Suppressor macrophage treated with lipopolysaccharide for 1 hour (primary cell): Measurements from ENCODE around the gene GRM5.

Experiments
- DNase-seq, 3 donors: peaks; one replicate each; pipeline ENCODE4 v3.0.0-alpha.2; 2020 to 2022

The GRM5 gene

DNA sequence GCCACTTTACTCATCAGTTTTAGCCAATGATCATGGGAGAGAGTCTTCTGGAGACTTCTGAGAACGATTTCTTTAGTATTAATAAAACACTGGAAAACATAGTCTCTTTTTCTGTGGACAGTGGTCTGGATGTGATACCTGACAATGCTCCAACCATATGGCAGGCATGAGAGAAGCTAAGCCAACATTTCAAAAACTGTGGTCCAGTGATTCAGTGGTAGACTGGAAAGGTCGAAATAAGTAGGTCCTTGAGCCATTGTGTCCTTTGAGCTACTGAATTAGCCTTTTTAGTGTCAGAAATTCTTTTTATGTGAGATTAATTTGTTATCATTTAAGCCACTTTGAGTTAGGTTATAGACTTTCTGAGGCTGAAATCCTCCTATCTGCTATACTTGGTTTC lies 530.5 kb downstream of the GRM5 start:
- DNase-seq: no peak

DNA sequence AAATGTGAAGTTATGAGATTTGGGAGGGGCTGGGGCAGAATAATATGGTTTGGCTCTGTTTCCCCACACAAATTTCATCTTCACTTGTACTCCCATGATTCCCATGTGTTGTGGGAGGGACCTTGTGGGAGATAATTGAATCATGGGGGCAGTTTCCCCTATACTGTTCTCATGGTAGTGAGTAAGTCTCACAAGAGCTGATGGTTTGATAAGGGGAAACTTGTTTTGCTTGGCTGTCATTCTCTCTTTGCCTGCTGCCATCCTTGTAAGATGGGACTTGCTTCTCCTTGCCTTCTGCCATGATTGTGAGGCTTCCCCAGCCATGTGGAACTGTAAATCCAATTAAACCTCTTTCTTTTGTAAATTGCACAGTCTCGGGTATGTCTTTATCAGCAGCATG lies 531.1 kb downstream of the GRM5 start:
- DNase-seq: peak in 2 of 3 donors; percentile 7 to 17

DNA sequence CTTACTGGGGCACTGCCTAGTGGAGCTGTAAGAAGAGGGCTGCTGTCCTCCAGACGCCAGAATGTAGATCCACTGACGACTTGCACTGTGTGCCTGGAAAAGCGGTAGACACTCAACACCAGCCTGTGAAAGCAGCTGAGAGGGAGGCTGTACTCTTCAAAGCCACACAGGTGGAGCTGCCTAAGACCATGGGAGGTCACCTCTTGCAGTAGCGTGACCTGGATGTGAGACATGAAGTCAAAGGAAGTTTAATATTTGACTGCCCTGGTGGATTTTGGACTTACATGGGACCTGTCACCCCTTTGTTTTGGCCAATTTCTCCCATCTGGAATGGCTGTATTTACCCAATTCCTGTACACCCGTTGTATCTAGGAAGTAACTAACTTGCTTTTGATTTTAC lies 531.6 kb downstream of the GRM5 start:
- DNase-seq: no peak

DNA sequence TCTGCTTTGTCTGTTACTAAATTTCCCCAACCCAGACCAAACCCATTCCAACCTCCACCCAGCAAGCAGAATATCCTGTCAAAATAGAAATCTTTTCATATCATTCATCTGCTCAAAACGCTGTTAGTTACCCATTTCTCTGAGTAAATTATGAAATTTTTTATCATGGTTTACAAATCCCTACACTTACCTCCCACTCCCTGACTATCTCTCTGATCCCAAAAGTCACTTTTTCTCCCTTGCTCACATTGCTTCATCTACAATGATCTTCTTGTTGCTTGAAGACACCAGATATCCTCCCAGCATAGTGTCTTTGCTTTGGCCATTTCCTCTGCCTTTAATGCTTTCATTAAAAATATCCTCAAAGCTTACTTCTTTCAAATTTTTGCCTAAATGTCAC lies 532.8 kb downstream of the GRM5 start:
- no peak for DNase-seq

DNA sequence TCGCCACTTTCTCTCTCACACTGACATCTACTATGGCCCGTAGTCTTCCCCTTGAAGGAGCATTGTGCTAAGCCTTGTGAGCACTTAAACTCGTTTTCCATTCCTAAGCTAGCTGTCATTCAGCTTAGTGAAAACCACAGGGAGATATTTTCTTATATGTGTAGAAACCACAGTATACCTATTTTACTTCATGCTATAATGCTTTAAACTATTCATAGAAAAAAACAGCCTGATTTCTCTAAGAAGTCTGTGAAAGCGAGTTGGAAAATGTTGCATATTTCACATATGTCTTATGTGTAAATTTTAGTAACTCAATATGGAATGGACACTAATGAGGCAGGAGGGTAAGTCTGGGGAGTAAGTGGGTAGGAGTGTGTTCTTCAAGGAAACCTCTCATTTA lies 534.0 kb downstream of the GRM5 start:
- no peak for DNase-seq

DNA sequence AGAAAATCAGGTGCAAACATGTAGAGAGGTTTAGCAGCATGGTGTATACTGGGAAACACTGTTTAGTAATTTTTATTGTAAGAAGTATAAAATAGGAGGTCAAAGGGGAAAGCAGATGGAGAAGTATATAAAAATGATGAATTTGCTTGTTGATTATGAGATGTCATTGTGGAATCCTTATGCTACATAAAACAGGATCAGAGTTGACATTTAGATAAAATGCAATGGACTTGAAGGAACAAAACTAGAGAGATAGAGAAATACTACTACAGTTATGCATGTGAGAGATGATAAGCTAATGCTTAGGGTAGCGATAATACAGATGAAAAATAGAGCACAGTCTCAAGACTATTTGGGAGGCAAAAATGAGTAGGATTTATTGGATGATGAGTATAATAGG lies 536.4 kb downstream of the GRM5 start:
- no peak for DNase-seq

DNA sequence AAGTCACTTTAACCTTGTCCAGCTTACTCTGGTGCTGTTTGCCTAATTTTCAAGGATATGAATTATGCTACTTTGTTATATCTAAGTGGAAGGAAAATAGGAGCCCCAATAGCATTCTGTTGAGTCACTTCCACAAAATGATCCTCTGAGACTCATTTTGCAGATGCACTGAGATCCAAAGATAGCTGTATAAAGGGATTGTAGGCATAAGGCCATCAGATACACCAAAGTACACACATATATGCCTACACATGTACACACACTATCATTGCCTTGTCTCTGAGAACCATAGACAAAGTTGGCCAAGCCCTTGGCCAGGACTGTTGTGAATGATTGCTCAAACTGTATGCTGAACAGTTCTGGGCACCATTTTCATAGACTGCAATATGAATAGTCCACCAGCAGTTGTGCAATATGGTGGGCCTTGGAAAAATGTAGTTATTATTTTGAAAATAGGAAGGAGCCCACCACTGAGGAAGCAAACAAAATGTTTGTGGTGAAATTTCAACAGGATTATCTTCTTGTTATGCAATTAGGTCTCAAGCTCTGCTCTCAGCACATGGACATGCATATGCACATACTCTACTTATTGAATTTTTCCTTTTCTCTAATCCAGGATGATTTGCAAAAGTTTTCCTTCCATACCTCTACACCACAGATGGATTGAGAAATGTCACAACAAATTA lies 542.3 kb downstream of the GRM5 start:
- DNase-seq: no peak

DNA sequence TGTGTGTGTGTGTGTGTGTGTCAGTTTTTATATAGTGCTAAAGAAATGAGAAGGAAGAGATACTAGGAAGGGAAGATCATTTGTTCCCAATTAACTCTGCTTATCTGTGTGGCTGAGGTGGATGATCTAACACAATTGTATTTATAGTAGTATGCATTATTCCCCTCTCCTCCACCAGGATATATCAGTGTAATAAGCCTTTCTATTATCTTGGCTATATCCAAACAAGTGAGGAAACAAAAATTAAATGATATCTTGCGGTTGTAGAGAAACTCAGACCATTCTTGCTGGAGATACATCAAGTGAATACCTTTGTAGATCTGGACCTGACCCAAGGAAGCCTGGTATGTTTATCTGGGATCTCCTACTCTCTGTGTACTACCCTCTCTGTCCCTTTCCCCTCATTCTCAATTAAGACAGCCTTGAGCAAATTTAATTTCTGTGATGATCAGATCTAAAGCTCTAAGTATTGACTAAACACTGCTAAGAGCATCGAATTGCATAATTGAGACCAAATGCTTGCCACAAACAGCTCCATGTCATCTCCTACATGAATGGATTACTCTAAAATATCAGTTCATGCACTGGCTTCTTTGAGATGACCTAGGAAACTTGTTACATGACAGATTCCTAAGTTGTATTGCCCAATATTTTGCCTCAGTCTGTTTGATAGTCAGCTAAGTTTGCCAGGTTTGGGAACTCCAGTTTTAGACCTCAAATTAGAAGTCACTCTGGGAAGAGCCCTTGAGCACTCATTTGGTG lies 543.0 kb downstream of the GRM5 start:
- DNase-seq: no peak

DNA sequence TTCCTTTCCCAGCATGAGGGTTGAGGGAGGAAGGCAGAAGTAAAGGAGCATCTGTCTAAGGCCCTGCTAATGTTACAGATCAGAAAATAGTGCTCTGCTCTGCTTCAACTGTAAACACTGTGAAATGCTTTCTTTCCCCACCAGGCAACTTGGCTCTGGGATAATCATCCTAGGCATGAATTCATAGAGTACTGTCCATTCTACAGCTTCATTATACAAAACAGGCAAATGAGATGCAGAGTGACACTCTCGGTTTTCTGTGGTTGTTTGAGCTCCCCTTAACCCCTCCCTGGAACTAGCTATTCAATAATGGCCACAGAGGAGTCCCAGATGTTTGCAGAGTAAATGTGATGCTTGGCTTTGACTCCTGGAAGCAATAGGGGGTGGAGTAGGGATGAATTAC lies 544.0 kb downstream of the GRM5 start:
- DNase-seq: no peak

DNA sequence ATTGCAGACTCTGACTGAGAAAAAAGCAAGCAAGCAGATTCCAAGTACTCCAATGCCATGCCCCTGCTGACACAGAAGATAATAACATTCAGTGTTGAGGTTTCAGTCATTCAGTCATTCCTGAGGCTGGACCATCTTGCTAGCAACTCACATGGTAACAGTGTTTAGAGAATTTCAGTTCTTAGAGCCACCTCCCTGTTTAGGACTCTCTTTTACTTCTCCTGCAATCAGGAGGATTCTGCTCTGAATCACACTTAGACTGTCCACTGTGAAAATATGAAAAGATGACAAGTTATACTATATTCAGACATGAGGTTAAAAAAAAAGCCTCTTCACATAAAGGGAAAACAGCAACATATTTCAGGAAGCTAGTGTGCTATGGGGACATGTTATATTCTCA lies 544.4 kb downstream of the GRM5 start:
- DNase-seq: no peak

DNA sequence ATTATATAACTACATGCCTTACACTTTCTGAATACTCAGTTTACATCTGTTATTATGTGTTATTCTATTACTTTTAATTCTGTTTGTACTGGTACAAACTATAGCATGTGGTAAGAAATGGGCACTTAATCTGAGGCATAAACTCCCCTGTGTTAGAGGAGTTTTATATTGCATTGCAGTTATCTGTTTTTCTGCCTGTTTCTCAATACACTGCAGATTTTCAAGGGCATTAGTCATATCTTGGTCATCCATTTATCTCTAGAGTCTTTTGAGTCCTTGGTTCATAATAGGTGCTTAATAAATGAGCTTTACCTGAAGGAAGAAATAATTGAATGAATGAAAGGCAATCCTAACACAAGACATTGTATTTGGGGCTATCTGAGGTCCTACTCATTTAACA lies 545.4 kb downstream of the GRM5 start:
- DNase-seq: no peak

DNA sequence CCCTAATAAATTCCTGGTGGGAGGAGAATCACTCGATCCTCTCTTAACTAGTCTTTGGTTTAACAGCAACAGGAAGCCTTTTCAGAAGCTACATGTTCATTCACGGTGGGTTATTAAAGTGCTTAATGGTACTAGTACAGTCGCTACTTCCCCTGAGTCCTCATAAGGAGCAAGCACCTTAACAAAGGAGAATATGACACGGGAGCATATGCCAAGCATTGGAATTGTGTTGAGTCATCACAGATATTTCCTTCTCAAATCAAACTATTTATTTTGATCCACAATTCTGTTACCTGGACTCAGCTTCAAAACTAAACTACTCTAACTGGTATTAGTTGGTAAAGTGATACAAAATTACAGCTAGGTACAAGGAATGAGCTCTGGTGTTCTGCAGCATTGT lies 550.8 kb downstream of the GRM5 start:
- no peak for DNase-seq

DNA sequence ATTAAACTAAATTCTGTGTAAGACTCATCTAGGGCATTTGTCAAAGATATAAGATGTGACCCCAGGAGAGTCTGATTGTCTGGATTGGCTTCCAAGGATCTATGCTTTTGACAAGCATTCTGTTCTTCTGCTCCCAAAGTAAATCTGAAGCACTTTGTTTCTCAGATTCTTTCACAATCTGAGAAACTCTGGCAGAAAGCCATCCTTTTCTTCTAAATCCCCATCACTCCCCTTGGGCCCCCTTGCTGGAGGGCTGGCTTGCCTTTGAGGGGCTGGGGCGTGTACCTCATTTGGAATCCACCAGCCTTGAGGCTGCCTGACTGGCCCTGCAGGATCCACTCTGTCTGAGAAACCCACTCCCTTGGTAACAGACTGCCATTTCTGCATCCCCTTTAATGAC lies 554.8 kb downstream of the GRM5 start:
- DNase-seq: no peak

DNA sequence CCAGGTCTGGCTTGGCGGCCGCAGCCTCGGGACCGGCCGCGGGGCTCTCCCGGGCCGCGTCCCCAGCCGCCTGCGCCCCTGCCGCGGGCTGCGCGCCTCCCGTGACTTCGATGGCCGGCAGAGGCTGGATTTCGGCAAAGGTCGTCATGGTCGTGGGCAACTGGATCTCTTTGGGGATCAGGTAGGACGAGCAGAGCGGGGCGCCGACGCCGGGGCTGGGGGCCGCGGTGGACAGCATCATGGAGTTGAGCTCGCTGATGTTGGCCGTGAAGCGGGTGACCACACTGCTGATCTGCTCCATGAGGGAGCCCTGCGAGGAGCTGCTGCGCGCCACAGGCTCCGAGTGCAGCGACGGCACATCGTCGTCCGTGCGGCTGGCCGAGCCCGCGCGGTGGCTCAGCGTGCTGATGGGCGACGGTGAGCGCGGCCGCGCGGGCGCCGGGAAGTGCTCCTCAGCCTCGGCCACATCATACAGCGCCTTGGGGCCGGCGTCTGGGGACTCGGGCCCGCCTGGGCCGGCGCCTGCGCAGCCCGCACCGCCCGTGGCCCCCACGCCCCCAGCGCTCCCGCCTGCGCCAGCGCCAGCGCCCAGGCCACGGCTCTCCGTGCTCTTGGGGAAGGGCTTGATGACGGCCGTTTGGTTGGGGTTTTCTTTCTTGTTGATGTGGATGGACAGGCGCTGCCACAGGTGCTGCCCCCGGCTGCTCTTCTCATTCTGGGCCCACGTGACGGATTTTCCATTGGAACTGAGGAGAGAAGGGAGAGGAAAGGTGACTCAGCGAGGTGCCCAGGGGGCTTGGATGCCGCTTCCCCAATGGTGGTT lies 556.8 kb downstream of the GRM5 start:
- DNase-seq: peak; percentile 33 to 65 (median 43)

DNA sequence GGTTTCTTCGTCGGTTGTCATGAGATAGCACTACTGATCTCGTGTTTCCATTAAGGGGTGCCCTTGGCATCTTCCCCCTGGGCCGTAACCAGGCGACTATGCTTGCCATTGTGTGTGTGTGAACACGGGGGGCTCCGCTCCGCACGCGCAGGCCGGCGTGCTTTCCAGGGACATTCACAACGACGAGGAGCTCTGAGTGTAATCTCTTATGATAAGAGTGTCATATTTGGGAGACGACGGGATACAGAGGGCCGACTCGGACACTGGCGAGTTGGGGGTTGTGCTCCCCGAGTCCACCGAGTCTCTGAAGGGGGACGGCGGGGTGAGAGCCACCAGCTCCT lies 557.4 kb downstream of the GRM5 start:
- no peak for DNase-seq

DNA sequence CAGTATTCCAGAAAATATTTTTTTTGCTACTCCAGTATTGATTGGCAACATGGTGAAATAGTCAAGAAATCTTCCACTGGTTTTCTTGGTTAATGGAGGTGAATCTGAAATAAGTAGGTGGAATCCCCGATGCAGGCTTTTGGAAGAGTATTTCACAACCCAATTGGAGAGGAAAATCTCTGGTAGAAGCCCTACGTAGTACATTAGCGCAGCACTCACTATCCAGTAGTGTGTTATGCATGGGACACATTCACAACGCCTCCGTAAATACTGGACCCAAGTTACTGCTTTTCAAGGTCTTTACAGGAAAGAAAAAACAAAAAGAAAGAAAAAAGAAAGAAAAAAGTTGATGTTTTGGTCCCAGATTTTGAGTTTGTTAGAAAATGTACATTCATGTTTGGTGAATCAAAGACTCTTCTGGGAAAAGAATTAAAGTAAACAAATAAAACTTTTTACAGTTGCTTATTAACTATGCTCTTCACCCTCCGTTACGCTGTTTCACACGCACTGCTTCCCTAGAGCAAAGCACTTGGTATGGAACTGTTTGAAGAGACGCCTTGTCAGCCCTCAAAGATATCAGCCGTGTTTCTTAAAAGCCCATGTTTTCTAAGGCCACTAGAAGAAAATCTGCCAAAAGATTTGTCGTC lies 557.9 kb downstream of the GRM5 start:
- no peak for DNase-seq

DNA sequence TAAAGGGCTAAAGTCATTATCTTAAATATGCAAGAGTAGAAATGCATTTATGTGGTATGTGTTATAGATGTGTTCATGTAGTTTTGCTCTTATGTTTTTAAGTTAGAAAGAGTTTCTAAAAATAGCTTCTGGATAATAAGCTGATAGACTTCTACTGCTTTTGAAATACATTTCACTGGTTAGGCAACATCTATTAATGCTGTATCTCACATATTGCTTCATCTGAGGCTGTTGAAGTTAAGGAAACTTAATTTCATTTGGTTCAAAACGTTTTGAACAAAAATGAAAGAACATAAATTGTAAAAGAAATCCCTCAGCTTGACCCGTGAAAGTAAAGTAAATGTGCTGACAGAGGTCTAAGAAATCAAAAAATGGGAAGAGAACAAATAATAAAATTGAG lies 564.2 kb downstream of the GRM5 start:
- no peak for DNase-seq

DNA sequence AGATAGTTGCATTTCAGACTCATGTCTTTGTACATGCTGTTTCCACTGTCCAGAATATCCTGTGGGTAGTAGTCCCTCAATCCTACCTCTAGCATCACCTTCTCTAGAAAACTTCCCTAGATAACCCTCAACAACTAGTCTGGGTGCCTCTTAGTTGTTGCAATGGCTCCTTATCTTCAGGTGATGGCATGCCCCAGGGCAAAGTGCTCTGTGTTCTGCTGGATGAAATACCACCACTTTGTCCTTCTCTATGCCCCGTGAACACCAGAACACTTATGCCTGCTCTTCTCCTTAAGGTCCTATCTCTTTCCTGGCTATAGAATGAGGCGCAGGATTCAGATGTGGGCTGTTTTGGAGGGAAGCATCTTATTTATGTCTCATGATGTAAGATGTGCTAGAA lies 569.9 kb downstream of the GRM5 start:
- DNase-seq: no peak

DNA sequence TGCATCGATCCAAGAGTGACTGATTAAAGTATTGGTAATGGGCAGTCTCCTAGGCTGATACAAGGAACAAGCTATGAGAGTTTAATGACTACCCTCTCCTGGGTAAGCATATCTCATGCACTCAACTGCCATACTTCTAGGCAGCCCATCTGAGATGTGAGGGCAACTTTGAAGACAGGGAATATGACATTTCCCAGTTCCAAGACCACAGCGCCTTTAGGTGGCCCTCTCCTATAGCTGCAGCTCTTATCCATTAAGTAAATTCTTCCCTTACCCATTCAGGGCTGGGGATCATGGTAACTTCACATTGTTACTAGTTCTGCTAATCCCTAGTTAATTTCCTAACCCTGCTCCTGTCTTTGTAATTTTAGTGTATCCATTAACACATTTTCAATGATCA lies 570.9 kb downstream of the GRM5 start:
- DNase-seq: peak in 1 of 3 donors; percentile 8

DNA sequence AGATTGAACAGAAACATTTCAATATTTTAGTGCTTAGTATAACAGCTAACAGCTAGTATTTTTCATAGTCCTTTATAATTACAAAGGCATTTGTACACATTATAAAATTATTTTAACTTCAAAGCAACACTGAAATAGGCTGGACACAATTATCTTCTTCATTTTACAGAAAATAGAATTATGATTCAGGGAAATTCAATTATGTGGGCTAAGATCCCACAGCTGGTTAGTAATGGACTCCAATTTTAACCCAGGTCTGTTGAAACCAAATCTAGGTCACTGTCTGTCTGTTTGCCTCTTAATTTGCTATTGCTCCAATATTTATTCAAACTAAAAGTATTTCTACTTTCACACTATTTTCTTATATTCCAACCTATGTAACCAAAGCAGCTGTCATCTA lies 574.1 kb downstream of the GRM5 start:
- no peak for DNase-seq

DNA sequence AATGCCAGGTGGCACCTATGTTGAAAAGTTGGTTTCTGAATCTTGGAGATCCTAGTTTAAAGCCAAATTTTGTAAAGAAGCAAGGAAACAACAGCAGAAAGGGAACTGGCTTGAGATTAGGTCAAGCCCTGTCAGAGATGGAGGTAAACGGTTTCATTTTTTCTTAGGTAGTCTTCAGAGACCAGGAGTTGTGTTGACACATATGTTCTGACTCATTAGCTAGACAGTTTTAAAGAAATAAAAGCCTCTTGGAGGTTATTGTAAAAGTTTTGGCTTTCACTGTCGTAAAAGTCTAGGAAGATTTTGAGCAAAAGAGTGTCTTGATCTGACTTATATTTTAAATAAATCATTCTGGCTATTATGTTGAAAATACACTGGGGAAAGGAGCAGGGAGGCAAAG lies 576.8 kb downstream of the GRM5 start:
- no peak for DNase-seq

DNA sequence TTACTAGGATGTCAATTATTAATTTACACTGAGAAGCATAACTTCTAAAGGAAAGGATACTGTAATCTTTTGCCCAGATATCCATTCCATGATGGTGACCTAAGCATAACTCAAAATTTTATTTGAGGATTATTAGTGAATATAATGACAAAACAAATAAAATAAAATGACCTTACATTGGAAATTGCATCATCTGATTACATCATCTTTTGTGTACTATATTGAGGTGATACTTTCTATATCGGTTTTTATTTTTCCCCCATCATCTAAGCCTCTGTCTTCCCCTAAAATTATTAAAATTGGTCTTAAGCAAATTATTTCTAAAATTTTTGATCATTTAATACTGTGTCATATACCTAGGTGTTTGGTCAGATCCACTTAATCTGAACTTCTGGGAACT lies 578.1 kb downstream of the GRM5 start:
- DNase-seq: no peak

DNA sequence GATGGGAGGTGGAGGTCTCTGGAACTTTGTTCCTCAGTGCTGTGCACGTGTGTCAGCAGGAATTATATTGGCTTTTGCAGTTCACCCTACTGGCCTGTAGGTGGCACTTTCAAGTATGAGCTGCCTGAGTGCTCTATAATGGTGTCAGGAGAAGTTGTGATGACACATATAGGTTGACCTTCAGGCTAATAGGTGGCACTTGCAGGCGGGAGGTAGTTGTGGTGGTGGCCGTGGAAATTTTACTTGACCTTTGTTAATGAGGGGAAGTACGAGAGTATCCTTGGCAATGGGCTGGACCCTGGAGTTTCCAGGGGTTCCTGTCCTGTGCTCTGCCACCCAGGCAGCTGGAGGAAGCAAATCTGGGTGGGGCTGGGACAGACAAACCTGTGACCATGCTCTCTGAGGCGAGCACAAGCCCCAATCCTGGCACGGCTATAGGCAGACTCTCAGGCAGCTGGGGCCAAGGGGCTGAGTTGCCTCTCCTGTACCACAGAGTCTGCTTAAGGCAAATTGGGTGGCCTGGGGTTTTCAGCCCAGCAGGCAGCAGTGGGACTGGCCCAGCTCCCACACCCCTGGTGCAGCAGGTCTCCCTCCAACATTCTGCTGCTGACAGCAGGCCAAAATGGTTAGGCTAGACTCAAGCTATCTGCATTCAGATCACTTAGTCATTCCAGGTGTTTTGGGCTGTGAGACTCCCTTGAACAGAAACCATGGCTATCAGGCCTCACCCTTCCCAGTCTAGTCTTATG lies 580.7 kb downstream of the GRM5 start:
- DNase-seq: peak; percentile 72 to 80 (median 80)
